Measurements from ENCODE around the gene GRK1.
"Not testable (repeated sequence)": the region's sequence is repeated elsewhere in the genome, so short reads cannot be mapped to it uniquely, and the experiment has no call there.

GRK1 gene

DNA sequence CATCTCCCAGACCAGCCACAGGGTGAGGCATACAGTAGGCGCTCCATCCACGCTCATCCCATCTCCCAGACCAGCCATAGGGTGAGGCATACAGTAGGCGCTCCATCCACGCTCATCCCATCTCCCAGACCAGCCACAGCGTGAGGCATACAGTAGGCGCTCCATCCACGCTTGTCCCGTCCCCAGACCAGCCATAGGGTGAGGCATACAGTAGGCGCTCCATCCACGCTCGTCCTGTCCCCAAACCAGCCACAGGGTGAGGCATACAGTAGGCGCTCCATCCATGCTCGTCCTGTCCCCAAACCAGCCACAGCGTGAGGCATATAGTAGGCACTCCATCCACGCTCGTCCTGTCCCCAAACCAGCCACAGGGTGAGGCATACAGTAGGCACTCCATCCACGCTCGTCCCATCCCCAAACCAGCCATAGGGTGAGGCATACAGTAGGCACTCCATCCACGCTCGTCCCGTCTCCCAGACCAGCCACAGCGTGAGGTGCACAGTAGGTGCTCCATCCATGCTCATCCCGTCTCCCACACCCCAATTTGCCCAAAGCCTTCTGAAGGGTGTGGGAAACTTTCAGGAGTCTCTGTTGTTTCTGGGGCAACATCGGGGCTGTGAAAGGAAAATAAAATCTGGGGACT, 78.6 kb downstream of the GRK1 start:
- not testable (repeated sequence) for DNase-seq

DNA sequence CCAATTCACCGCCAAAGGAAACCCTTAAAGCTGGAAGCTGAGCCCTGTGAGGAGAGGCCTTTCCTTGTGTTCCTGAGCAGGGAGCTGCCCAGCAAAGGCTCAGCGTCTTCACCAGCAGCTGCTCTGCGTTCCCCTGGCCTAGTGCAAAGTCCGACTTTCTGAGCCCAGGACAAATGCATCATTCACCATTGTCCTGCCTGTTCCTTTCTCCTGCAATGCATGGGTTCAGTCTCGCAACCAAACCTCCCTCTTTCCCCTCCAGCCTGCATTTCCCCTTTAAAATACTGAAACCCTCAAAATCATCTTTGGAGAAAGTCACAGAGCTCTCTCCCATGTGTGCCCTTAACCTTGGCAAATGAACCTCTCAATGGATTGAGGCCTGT, 79.1 kb downstream of the GRK1 start:
- DNase-seq, result no peak

DNA sequence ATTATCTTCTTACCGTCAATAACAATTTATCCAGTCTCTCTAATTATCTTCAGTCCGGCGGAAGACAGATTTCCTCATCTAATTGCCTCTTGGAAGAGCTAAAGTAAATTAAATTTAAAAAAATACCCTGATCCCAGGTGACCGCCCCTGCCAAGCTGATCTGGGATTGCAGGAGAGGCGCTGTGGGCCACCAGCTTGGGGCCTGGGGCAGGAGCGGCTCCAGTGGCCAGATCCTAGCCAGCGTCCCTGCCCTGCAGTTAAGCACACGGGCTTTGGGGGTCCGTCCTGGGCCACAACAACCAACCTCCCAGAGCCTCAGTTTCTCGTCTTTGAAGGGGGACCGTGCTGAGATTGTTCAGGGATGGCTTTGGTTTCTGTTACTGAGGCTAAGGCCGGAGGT, 79.7 kb downstream of the GRK1 start:
- no peak for DNase-seq

DNA sequence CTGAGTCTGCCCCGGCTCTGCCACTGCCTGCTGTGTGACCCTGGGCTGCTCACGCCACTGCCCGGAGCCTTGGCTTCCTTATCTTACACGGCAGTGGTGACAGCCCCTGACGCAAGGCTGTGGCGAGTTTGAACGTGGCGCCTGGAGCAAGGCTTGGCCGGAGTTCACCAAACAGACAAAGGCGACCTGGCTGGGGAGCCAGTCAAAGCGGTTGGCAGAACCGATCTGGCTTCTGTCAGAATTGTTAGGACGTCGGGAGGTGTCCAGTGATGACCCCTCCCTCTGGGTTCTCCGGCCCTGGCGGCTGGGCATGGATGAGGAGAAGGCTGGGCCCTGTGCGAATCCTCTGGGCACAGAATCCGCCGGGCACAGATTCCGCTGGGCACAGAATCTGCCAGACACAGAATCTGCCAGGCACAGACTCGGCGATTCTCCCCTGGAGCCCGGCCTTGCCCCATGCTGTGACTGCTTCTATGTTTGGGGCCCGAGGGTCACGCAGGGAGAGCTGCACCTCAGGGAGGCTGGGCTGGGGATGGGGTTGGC, 80.3 kb downstream of the GRK1 start:
- DNase-seq, result no peak

DNA sequence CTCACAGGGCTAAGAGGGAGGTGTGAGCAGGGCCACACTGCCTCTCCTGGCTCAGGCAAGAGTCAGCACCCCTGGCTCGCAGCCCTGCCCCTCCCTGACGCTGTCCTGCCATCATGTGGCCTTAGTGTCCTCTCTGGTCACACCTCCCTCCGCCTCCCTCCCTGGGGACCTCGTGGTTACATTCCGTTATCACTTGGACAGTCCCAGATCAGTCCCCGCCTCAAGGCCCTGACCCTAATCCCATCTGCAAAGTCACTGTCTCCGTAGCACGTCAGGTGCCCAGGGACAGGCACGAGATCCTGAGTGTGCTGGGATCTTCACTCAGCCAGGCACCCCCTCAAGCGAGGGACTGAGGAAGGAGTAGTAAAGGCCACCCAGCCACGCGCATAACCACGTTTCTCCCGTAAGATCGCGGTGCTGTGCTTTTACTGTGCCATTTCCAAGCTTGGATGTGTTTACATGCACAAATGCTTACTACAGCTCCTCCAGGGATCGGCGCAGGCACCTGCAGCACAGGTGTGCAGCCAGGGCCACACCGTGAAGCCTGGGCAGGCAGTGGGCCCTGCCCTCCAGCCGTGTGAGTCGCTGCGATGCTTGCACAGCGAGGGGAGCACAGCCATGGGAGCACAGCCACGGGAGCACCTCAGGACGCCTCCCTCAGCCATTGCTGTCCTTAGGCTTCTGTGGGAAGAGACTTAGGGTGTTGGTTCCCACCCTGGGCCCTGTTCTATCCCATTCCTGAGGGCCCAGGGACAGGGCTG, 81.3 kb downstream of the GRK1 start:
- DNase-seq, result no peak

DNA sequence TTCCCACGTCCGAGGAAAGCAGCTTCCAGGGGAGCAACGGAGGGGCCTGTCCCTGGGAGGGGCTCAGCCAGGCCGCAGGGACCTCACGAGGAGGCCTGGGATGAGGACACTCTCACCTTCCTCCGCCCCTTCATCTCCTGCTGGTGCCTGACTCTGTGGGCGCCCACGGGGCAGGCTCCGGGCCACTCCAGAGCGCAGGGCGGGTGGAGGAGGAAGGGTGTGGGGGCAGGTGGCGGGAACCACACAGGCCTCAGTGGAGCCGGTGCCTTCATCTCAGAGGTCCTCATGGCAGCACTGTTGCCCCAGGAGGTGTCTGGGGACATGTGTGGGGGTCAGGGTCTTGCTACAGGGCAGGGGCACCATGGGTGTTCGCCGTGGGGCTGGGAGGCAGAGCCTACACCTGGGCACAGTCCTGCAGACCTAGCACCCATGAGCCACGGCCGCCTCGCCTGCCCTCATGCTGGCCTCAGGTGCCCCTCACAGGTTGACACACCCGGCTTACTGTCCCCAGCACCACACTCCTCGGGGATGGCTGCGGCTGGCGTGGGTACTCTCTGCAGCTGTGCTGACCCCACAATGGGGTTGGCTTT, 81.9 kb downstream of the GRK1 start:
- no peak for DNase-seq

DNA sequence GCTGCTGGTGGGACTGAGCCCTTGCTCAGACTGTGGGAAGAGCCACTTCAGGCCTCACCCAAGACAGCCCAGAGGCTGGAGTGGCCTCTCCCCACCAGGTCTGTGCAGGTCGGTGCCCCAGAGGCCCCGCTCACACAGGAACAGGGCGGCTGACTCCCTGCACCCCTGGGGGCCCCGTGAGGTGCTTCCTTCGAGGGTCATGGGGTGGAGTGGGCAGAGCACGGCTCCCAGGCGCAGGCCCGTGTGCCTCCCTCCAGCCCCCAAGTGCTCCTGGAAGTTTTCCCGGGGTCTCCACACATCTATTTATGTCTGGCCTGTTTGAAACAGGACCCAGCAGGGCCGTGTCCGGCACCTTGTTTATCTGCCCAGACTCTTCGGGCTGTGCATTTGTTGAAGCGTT, 82.5 kb downstream of the GRK1 start:
- DNase-seq, result no peak

DNA sequence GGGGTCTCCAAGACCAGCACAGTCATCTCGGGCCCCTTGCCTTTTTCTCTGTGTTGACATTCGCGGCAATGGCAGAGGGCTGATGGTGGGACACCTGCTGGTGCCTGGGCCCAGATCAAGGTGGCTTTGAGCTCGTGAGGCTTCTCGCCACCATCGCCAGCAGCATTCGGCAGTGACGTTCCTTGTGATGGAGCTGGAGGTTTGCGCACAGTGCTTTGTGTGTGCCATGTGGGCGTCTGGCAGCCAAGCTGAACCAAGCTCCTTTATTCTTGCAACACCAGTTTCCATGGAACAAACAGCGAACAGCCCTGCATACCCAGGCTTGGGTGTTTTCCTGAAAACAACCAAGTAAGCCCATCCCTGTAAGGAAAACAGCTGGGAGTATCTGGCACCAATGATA, 82.9 kb downstream of the GRK1 start:
- no peak for DNase-seq

DNA sequence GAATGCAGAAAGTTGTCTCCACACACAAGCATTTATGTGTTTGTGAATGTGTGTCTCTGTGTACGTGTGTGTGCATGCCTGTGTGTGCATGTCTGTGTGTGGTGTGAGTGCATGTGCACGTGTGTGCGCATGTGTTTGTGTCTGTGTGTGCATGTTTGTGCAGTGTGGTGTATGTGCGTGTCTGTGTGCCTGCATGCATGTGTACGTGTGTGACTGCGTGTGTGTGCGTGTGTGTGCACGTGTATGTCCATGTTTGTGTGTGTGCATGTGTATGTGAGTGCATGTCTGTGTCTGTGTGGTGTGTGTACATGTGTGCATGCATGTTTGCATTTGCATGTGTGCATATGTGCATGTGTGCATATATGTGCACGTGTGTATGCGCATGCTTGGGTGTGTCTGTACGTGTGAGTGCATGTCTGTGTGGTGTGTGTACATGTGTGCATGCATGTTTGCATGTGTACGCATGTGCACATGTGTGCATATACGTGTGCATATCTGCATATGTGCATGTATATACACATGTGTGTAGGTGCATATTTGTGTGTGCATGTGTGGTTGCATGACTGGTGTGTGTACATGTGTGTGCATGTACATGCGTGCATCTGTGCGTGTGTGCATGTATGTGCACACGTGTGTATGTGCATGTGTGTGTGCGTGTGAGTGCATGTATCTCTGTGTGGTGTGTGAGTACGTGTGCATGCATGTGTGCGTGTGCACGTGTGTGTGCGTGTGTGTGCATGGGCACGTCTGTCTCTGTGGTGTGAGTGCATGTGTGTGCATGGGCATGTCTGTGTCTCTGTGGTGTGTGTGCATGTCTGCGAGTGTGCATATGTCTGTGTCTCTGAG, 83.8 kb downstream of the GRK1 start:
- no peak for DNase-seq

DNA sequence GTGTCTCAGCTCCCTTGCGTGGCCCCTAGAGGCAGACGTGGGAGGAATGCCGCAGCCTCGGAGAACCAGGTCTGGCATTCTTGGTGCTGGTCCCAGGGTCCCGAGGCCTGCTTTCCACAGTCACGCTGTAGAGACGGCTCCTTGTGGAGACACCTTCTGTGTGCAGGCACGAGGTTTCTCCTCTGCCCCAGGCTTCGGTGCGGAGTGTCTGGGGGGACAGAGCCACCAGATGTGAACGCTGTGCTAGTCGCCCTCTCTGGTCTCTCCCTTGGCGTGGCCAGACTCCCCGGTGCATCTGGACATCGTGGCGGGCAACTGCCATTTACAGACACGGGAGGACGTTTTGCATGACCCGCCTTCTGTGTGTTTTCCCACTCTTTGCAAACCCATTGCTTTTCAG, 84.5 kb downstream of the GRK1 start:
- no peak for DNase-seq

DNA sequence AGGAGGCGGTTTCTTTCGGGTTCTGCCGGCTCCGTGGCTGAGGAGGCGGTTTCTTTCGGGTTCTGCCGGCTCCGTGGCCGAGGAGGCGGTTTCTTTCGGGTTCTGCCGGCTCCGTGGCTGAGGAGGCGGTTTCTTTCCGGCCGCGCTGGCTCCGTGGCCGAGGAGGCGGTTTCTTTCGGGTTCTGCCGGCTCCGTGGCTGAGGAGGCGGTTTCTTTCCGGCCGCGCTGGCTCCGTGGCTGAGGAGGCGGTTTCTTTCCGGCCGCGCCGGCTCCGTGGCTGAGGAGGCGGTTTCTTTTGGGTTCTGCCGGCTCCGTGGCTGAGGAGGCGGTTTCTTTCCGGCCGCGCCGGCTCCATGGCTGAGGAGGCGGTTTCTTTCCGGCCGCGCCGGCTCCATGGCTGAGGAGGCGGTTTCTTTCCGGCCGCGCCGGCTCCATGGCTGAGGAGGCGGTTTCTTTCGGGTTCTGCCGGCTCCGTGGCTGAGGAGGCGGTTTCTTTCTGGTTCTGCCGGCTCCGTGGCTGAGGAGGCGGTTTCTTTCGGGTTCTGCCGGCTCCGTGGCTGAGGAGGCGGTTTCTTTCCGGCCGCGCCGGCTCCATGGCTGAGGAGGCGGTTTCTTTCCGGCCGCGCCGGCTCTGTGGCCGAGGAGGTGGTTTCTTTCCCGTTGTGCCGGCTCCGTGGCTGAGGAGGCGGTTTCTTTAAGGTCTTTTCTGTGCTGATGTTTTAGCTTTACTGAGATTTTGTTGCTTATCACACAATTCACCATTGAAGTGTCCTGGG, 85.4 kb downstream of the GRK1 start:
- not testable (repeated sequence) for DNase-seq

DNA sequence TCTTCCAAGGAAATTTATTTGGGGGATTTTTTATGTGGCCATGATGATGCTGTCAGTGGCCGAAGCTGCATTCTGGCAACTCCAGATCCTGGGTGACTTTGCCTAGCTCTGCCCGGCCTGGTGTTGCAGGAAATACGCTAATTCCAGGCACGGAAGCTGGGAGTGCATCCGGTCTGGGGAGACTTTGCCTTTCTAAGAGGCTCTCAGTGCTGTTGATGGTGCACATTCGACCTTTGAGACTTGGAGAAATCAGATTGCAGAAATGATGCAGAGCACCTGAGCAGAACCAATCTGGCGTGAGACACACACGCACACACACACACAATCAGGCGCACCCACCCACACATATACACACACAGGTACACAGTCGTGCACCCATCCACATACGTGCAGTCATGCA, 86.2 kb downstream of the GRK1 start:
- DNase-seq, result no peak

DNA sequence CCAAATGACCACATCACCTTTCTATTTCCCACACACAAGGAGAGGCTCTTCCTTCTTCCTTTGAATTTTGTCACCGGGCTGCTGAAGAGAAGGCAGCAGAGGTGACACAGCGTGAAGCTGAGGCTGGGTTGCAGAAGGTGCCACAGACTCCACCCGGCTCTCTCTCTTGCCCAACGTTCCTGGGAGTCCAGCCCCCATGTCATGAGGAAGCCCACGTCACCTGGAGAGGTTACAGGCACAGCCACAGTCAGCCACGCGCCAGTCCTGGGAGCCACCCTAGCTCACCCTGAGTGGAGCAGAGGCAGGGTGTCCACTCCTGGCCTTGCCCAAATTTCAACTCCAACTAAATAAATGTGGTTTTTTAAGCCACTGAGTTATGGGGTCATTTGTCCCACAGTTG, 87.2 kb downstream of the GRK1 start:
- DNase-seq, result no peak

DNA sequence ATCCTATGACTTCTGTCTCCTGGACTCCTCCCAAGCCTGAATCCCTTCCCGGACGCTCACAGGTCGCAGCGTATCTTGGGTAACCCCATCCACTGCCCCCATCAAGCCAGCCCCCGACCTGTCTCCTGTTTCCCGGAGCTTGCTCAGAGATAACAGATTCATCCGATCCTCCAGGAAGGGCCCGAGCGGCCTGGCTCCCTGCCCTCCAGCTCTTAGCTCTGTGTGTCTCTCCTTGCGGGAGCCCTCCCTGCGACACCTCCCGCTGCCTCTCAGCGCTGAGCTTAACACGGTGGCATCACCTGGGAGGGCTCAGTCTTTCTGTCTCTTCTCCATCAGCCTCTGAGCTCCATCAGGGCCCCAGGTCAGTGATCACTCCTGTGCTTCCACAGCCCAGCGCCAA, 87.7 kb downstream of the GRK1 start:
- DNase-seq, result no peak

DNA sequence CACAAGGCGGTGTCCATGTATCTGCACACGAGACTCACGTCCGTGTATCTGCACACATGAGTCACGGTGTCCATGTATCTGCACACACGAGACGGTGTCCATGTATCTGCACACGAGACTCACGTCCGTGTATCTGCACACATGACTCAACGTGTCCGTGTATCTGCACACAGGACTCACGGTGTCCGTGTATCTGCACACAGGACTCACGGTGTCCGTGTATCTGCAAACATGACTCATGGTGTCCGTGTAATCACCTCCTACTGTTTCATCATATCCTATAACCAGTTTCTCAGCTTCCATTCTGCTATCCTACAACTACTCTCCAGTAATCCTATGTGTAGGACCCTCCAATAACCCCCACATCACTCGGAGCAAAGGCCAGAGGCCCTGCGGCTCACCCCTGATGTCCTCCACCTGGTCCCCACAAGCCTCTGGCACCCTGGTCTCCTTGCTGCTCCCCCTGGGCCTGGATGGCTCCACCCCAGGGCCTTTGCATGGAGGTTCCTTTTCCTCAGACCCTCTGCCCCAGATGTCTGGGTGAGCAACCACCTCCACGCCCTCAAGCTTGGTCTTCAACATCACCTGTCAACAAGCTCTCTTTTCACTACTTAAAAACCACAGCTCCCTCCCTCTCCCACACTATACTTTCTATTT, 89.5 kb downstream of the GRK1 start:
- no peak for DNase-seq

DNA sequence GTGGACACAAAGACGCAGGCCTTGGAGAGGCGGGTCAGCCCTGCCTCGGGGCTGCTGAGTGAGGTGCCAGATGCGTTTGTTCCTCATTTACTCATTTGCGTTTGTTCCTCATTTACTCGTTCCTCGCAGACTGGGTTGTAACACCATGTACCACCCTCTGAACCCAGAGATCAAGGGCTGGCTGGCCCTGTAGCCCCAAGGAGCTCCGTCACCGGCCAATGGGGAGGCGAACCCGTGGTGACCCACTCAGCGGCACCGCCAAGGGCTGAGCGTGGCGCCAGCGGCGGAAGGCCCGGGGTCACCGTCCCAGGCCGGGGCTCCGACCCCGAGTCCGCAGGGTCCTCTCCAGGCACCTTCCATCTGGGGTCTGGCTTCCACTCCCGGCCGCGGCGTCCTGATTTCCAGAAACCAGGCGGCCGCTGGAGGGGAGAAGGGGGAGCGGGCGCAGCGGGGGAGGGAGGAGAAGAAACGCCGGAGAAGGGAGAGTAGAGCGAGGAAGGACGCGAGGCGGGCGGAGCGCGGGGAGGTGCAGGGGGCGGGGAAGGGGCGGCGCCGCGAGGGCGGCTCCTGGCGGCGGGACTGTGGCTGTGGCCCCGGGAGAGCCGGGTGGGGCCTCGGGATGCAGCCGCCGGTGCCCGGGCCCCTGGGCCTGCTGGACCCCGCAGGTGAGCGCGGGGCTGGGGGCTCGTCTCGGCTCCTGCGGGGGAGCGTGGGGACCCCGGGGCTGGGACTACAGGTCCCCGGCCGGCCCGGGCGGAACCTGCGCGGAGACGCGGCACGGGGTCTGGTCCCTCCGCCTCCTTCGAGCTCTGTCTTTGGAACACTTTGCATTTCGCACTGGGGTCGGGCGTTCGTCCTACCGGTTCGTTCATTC, 91.9 kb downstream of the GRK1 start, which contains the start of gene TMEM255B:
Gene TMEM255B (plus strand): TSS at position 576 of the 874 bp plus-strand sequence. CDS start 44 bp downstream, at position 620.
- peak; percentile 71 for DNase-seq

DNA sequence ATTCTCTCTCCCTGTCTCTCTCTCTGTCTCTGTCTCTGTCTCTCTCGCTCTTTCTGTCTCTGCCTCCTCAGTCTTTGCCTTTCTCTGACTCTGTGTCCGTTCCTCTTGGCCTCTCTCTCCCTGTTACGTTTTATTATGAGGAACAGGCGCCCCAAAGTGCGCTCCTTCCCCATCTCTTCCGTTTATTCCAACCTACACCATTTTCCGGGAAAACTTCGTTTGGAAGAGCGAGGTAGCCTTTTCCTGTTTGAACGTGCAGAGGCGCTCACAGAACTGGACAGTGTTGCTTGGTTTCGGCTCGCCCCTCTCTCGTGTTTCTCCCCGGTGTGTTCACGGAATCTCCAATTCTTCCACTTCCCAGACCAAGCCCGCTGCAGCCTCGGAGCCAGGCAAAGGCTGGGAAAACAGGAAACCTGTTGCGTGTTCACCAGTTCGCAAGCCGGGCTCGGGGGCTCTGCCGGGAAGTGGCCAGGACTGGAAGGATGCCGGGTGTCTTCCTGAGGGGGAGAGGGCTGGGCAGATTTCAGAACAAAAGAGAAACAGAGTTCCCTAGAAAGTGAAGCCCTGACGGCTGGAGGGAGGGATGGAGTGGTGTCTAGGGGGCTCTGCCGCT, 92.6 kb downstream of the GRK1 start:
- no peak for DNase-seq

DNA sequence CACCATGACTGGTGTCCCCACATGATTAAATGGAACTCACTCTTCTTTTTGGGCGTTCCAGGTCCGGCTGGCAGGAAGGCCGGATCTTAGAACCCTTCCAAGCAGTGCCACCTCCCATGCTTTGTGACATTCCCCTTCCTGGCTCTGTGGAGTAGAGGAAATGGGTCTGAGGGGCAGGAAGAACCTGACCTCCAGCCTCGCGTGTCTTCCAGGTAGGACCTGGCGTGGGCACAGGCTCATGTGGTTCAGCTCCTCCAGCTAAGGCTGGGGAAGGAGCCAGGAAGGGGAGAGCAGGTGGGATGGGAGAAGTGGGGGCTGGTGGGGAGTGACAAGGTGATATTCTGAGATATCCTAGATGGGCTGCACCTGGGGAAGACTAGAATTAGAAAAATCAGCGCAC, 94.1 kb downstream of the GRK1 start:
- DNase-seq, result no peak

DNA sequence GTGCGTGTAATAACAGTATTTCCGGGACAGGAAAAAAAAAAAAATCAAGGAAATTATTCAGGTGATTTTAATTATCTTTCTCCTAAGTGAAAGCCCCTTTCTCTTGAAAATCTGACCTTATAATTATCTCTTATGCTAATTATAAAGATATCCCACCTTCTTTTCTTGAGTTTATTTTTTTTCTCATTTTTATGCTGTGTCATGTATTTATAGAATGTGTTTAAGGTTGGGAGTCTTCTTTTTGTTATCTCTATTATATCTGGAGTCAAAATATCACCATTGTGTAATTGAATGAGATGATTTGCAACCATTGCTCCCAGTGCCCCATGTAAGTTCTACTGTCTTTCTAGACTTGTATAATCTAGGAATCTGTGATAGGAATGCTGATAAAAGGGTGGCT, 95.1 kb downstream of the GRK1 start:
- DNase-seq, result no peak

DNA sequence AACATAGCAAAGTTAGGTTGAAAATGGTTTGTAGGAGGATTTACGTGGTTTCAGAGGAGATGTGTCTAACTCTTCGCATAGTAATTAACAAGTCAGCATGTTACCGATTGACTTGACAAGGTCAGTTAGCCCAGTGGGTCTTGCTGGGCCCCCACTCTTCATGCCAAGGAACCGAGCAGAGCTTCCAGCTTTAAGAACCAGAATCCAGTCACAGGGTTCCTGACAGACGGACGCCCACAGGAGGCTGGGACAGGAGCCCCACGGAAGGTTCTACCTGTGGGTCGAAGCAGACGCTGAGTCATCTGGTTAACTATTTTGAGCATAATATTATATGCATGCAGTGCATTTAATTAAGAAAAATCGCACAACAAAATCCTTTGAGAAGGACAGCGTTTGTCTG, 95.5 kb downstream of the GRK1 start:
- DNase-seq, result no peak

All from NCI-H2171 treated with DMSO at 0.1 percent for 48 hours (cell line).